NCI-H2107 treated with DMSO at 0.1 percent for 48 hours (cell line): ENCODE data around the gene UBASH3B.
"Not testable (repeated sequence)": the region's sequence is repeated elsewhere in the genome, so short reads cannot be mapped to it uniquely, and the experiment has no call there.

ENCODE experiments used
- DNase-seq: peaks from one replicate; lab custom pipeline; 2025; ENCODE audit not compliant: unreplicated experiment; lab: John Stamatoyannopoulos, UW

Gene UBASH3B

GRCh38 chr11:122807731-122808477, 152.4 kb downstream of the UBASH3B start:
- no peak for DNase-seq

- no peak for DNase-seq
Measured at GRCh38 chr11:122808478-122808869, 153.0 kb downstream of the UBASH3B start.

GRCh38 chr11:122809866-122810265, 154.3 kb downstream of the UBASH3B start:
- DNase-seq = no peak

- DNase-seq = no peak
Measured at GRCh38 chr11:122811721-122812120, 156.2 kb downstream of the UBASH3B start.

- DNase-seq = no peak
Measured at GRCh38 chr11:122812638-122813037, 157.1 kb downstream of the UBASH3B start.

GRCh38 chr11:122813176-122813893, 157.8 kb downstream of the UBASH3B start:
- no peak for DNase-seq

- no peak for DNase-seq
Measured at GRCh38 chr11:122813894-122814270, 158.4 kb downstream of the UBASH3B start.

GRCh38 chr11:122814401-122814800, 158.9 kb downstream of the UBASH3B start:
- no peak for DNase-seq

GRCh38 chr11:122815900-122816299, 160.4 kb downstream of the UBASH3B start:
- DNase-seq = no peak

GRCh38 chr11:122816761-122817520, 161.4 kb downstream of the UBASH3B start:
- DNase-seq = no peak

- no peak for DNase-seq
Measured at GRCh38 chr11:122820158-122820557, 164.6 kb downstream of the UBASH3B start.

GRCh38 chr11:122821169-122821568, 165.6 kb downstream of the UBASH3B start:
- no peak for DNase-seq

GRCh38 chr11:122822241-122822640, 166.7 kb downstream of the UBASH3B start:
- DNase-seq = no peak

GRCh38 chr11:122823564-122823963, 168.0 kb downstream of the UBASH3B start:
- DNase-seq = no peak

GRCh38 chr11:122829371-122829770, 173.8 kb downstream of the UBASH3B start:
- not testable (repeated sequence) for DNase-seq

- not testable (repeated sequence) for DNase-seq
Measured at GRCh38 chr11:122832297-122832696, 176.8 kb downstream of the UBASH3B start.

- DNase-seq = no peak
Measured at GRCh38 chr11:122832721-122833470, 177.4 kb downstream of the UBASH3B start.

- DNase-seq = no peak
Measured at GRCh38 chr11:122833846-122834464, 178.4 kb downstream of the UBASH3B start.

- no peak for DNase-seq
Measured at GRCh38 chr11:122836916-122837315, 181.4 kb downstream of the UBASH3B start.

- no peak for DNase-seq
Measured at GRCh38 chr11:122837528-122838346, 182.2 kb downstream of the UBASH3B start.
